Hepatocyte (in vitro differentiated cells): ENCODE measurements around the gene MVB12B. TPM values are rescaled to one million over a fixed set of nuclear protein-coding genes. Genes with fewer than 3 reads are reported as not detected.

Experiments used
- DNase-seq: peaks from one replicate; pipeline ENCODE4 v3.0.0-alpha.2; 2016; ENCODE audit warnings: low spot score
- H2AFZ ChIP-seq: fragments of 200-600 bp; sonication (generic); 2 replicates; pipeline ENCODE4 v1.6.0; 2016; ENCODE audit warnings: antibody characterized with exemption, mild to moderate bottlenecking
- H3K27ac ChIP-seq: fragments of 200-600 bp; sonication (generic); 2 replicates; pipeline ENCODE4 v1.5.1; 2016; ENCODE audit warnings: mild to moderate bottlenecking
- H3K27me3 ChIP-seq: fragments of 200-600 bp; sonication (generic); 2 replicates; pipeline ENCODE4 v1.6.1; 2016
- H3K36me3 ChIP-seq: fragments of 200-600 bp; sonication (generic); replicated peaks from 2 replicates; pipeline ENCODE4 v1.5.1; 2016; ENCODE audit warnings: low read depth; ENCODE audit not compliant: insufficient read depth
- H3K4me1 ChIP-seq: fragments of 200-600 bp; sonication (generic); 2 replicates; pipeline ENCODE4 v1.5.1; 2016; ENCODE audit warnings: mild to moderate bottlenecking, moderate library complexity; ENCODE audit not compliant: insufficient read depth
- H3K4me2 ChIP-seq: fragments of 200-600 bp; sonication (generic); 2 replicates; pipeline ENCODE4 v1.6.0; 2016
- H3K4me3 ChIP-seq: fragments of 200-600 bp; sonication (generic); 2 replicates; pipeline ENCODE4 v1.5.1; 2016; ENCODE audit warnings: mild to moderate bottlenecking
- H3K79me2 ChIP-seq: fragments of 200-600 bp; sonication (generic); 2 replicates; pipeline ENCODE4 v1.6.0; 2017; ENCODE audit warnings: mild to moderate bottlenecking
- H3K9me2 ChIP-seq: fragments of 200-600 bp; sonication (generic); replicated peaks from 2 replicates; pipeline ENCODE4 v1.6.0; 2017; ENCODE audit warnings: mild to moderate bottlenecking; ENCODE audit not compliant: insufficient read depth
- H3K9me3 ChIP-seq: fragments of 200-600 bp; sonication (generic); 2 replicates; pipeline ENCODE4 v1.5.1; 2016; ENCODE audit warnings: low read depth, mild to moderate bottlenecking
- H4K20me1 ChIP-seq: fragments of 200-600 bp; sonication (generic); 2 replicates; pipeline ENCODE4 v1.6.0; 2016; ENCODE audit warnings: mild to moderate bottlenecking; ENCODE audit not compliant: insufficient read depth, poor library complexity, severe bottlenecking
- CTCF ChIP-seq: fragments of 200-600 bp; sonication (generic); IDR thresholded peaks from 2 replicates; pipeline ENCODE4 v1.5.1; 2016; ENCODE audit warnings: antibody characterized with exemption, mild to moderate bottlenecking; ENCODE audit not compliant: poor library complexity
- EZH2 ChIP-seq: fragments of 200-600 bp; sonication (generic); IDR thresholded peaks from 2 replicates; pipeline ENCODE4 v1.6.1; 2016; ENCODE audit warnings: antibody characterized with exemption, mild to moderate bottlenecking, borderline replicate concordance
- EZH2phosphoT487 ChIP-seq: fragments of 200-600 bp; sonication (generic); IDR thresholded peaks from one replicate; pipeline ENCODE4 v1.6.1; 2018; ENCODE audit warnings: antibody characterized with exemption, mild to moderate bottlenecking, low read depth, moderate library complexity; ENCODE audit not compliant: unreplicated experiment, severe bottlenecking
- WGBS: methylation state at CpG from one replicate; pipeline ENCODE4 v1.1.6; 2016; ENCODE audit warnings: low lambda C conversion rate; ENCODE audit errors: missing lambda C conversion rate; 5-methylcytosine and 5-hydroxymethylcytosine counted together
- polyA plus RNA-seq: library from polyadenylated mRNA; unstranded; fragments of >200 nt; fragmentation: Nextera tagmentation; extraction: Ambion mirVana; gene quantifications from 2 replicates; pipeline ENCODE4 v1.2.1, GENCODE V29; 2016
- total RNA-seq: library from RNA; depleted of rRNA; stranded (reverse); fragments of >200 nt; gene quantifications from 2 replicates; pipeline ENCODE4 v1.2.3, GENCODE V29; 2014

The MVB12B gene
- total and polyA plus RNA-seq, 2 experiments from 2014 or later: 11.8 to 12.1 TPM

GRCh38 chr9:126534431-126535186 is 208.0 kb downstream of the MVB12B start:
- Histone ChIP-seq H3K9me2 (no peaks in the 10 kb centered on the region), H3K4me3 (no peak overlapping the region), H4K20me1 (no peaks in the 10 kb centered on the region), H2AFZ (no peak overlapping the region), H3K4me2 (no peak overlapping the region), H3K27ac (no peak overlapping the region), H3K4me1 (peaks cover 31% of the 10 kb centered on the region), H3K79me2 (no peaks in the 10 kb centered on the region), H3K36me3 (no peaks in the 10 kb centered on the region), H3K9me3 (no peaks in the 10 kb centered on the region), H3K27me3 (peaks cover 35% of the 10 kb centered on the region)
- 21% methylated on average over 23 of the region's 23 CpGs for WGBS
- DNase-seq: no peak
- TF ChIP-seq EZH2 (peak; percentile 35), CTCF (no peak), EZH2phosphoT487 (no peak)

GRCh38 chr9:126536131-126536530 is 209.5 kb downstream of the MVB12B start:
- Histone ChIP-seq H3K4me1 (peaks cover 27% of the 10 kb centered on the region), H3K27ac (no peak overlapping the region), H3K36me3 (no peaks in the 10 kb centered on the region), H3K79me2 (no peaks in the 10 kb centered on the region), H3K4me3 (no peak overlapping the region), H3K9me3 (no peaks in the 10 kb centered on the region), H3K9me2 (no peaks in the 10 kb centered on the region), H3K27me3 (peaks cover 35% of the 10 kb centered on the region), H4K20me1 (no peaks in the 10 kb centered on the region), H2AFZ (no peak overlapping the region), H3K4me2 (no peak overlapping the region)
- DNase-seq: no peak
- TF ChIP-seq EZH2phosphoT487: no peak
- no peak for TF ChIP-seq EZH2
- no peak for TF ChIP-seq CTCF
- WGBS: 94% methylated on average over 7 of the region's 7 CpGs

GRCh38 chr9:126536841-126537465 is 210.3 kb downstream of the MVB12B start:
- Histone ChIP-seq H3K9me3 (no peaks in the 10 kb centered on the region), H3K4me2 (no peak overlapping the region), H3K9me2 (no peaks in the 10 kb centered on the region), H4K20me1 (no peaks in the 10 kb centered on the region), H3K27ac (no peak overlapping the region), H2AFZ (no peak overlapping the region), H3K36me3 (no peaks in the 10 kb centered on the region), H3K4me1 (peaks cover 19% of the 10 kb centered on the region), H3K79me2 (no peaks in the 10 kb centered on the region), H3K27me3 (peaks cover 35% of the 10 kb centered on the region), H3K4me3 (no peak overlapping the region)
- TF ChIP-seq EZH2 (no peak), CTCF (no peak), EZH2phosphoT487 (no peak)
- no peak for DNase-seq
- 81% methylated on average over 11 of the region's 11 CpGs for WGBS
